HG03280 (cell line): ENCODE measurements around the gene SNN.

Experiments used
- ATAC-seq: cut with Tn5 transposase; IDR thresholded peaks from one replicate; pipeline ENCODE4 v1.9.1; 2021; ENCODE audit warnings: mild to moderate bottlenecking, moderate library complexity; ENCODE audit not compliant: unreplicated experiment

SNN gene

DNA sequence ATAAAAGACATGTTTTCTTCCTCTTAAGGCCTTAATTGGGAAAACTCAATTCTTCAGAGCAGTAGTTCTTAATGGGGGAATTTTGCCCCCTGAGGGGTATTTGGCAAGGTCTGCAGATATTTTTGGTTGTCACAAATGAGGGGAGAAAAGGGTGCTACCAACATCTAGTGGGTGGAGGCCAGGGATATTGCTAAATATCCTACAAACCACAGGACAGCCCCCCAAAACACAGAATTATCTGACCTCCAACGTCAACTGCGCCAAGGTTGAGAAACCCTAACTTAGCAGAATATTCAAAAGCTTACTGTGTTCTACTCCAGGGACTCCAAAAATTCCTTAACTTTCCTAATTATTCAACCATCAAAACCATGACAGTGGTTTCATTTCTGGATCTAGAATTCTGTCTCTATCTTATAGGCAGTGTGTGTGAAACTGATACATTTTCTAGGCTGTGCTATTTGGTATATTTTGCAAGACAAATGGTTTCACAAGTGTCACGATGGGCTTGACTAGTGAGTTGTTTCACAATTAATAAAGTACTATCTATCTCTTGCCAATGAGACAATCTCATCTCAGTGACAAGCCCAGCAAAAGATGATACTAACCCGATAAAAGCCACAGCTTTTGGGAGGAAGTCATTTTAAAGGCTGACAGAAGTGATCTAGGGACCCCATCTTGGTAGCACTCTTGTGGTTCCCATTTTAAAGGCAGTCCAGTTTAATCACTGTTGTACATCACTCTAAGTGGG, 59.7 kb downstream of the SNN start:
- ATAC-seq, result no peak
